RWPE1 (cell line): ENCODE measurements around the gene PAK1.

Source experiments
- CTCF ChIA-PET: fragments of 350-600 bp; sonication (Branson Sonifier 250); formaldehyde crosslinking; extraction: SDS; loops from one replicate; lab custom pipeline; 2021; lab: Yijun Ruan, JAX
- POLR2A ChIA-PET: fragments of 400-600 bp; formaldehyde crosslinking; extraction: SDS; loops from one replicate; lab custom pipeline; 2020; ENCODE audit warnings: antibody characterized with exemption; ENCODE audit not compliant: low non-redundant PET; lab: Yijun Ruan, JAX
- DNase-seq: peaks from one replicate; pipeline ENCODE4 v3.0.0; 2012; ENCODE audit warnings: low spot score
- H3K27ac ChIP-seq: fragments of 450-650 bp; 2 replicates; pipeline ENCODE4 v1.5.1; 2017
- TF ChIP-seq, protein P1 (sequence below): fragments of 450-650 bp; conservative IDR thresholded peaks from 2 replicates; pipeline ENCODE4 v1.5.1; 2017; ENCODE audit warnings: low read depth, mild to moderate bottlenecking

Gene PAK1

GRCh38 chr11:77470971-77471370 lies 2.9 kb downstream of the PAK1 start:
- TF ChIP-seq, protein P1, sequence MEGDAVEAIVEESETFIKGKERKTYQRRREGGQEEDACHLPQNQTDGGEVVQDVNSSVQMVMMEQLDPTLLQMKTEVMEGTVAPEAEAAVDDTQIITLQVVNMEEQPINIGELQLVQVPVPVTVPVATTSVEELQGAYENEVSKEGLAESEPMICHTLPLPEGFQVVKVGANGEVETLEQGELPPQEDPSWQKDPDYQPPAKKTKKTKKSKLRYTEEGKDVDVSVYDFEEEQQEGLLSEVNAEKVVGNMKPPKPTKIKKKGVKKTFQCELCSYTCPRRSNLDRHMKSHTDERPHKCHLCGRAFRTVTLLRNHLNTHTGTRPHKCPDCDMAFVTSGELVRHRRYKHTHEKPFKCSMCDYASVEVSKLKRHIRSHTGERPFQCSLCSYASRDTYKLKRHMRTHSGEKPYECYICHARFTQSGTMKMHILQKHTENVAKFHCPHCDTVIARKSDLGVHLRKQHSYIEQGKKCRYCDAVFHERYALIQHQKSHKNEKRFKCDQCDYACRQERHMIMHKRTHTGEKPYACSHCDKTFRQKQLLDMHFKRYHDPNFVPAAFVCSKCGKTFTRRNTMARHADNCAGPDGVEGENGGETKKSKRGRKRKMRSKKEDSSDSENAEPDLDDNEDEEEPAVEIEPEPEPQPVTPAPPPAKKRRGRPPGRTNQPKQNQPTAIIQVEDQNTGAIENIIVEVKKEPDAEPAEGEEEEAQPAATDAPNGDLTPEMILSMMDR: no peak
- no peak overlapping the region for H3K27ac ChIP-seq
- POLR2A ChIA-PET: interaction anchor here (0.5 kb wide), 1 partner anchor 10 kb away, joined by 5 read pairs; no protein-coding TSS in a partner anchor
- CTCF ChIA-PET: interaction anchor here (0.6 kb wide), 1 partner anchor 382 kb away, joined by 3 read pairs; no protein-coding TSS in a partner anchor
- no peak for DNase-seq

DNA sequence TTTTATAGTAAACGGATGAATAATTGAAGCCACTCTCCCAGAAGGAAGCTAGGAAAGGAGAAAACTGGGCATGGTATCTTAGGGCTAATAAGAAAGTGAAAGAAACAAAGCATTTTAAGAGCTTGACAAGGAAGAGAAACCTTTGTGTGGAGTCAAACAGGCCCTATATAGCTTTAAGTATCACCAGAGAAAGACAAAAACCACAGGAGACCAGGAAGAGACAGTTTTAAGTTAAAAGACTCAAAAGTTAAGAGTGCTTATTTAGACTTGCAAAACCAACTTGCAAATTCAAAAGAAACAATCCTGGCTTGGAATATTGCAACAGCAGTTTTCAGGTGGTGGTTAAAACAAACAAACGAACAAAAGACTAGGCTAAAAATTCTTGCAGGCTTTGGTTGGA lies 3.4 kb downstream of the PAK1 start:
- DNase-seq: no peak
- no peak overlapping the region for H3K27ac ChIP-seq
- ChIA-PET POLR2A (interaction anchor here (0.5 kb wide), 1 partner anchor 10 kb away, joined by 5 read pairs; no protein-coding TSS in a partner anchor), CTCF (no interaction called here)
- TF ChIP-seq, protein P1: no peak

DNA sequence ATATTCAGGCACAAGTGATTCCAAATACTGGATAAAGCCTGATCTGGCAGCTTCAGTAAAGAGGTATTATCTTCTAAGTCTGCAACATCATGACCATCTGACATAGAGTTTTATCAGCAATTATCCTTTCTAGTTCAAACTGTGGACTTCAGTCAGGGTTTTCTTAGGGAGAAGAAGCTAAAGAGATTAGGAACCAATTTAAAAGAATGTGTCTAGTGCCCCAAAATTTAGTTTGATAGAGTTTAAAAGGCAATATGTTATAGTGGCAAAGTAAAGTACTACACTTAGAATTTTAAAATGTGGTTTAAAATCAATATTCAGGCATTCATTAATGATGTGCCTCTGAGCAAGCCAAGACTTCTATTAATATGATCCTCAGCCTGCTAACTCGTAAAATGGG lies 5.4 kb downstream of the PAK1 start:
- TF ChIP-seq, protein P1: no peak
- CTCF ChIA-PET: interaction anchor here (0.5 to 0.6 kb wide), 2 partner anchors 89 to 375 kb away, joined by 3 to 4 read pairs; no protein-coding TSS in a partner anchor
- no peak for DNase-seq
- no peak overlapping the region for H3K27ac ChIP-seq
- POLR2A ChIA-PET: no interaction called here

DNA sequence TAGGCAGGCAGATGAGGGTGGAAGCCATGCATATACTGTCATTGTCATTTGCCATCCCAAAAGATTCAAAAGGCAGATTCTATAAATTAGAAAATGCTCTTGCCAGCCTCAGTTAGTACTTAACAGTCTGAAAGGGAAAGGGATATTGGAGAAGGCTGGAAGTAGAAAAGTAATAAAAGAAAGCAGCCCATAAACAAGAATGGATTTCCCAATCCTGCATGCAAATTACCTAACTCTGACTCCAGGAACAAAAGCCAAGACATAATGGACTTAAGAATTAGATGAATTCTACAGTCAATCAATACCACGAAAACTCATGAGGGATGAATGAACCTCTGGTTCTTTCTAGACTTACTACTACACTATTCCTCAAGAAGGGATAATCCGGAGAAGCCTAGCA lies 5.9 kb downstream of the PAK1 start:
- ChIA-PET CTCF (interaction anchor here (0.5 to 0.6 kb wide), 2 partner anchors 90 to 374 kb away, joined by 3 to 4 read pairs; no protein-coding TSS in a partner anchor), POLR2A (no interaction called here)
- no peak overlapping the region for H3K27ac ChIP-seq
- DNase-seq: no peak
- TF ChIP-seq, protein P1: no peak

DNA sequence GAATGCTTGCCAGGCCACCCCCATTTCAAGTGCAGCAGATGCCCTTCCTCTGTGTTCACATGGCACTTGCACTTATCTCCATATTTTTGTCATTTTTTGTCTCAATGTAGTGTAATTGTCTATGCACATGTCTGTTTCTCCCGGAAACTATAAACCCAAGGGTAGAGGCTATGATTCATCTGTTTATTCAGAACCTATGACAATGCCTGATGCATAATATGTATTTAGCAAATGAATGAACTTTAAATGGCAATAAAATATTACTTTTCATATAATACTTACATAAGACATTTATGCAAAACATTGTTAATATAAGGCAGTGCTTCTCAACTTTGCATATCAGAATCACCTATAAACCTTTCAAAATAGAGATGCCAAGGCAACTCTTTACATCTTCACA lies 6.7 kb downstream of the PAK1 start:
- ChIA-PET POLR2A (no interaction called here), CTCF (no interaction called here)
- TF ChIP-seq, protein P1: no peak

DNA sequence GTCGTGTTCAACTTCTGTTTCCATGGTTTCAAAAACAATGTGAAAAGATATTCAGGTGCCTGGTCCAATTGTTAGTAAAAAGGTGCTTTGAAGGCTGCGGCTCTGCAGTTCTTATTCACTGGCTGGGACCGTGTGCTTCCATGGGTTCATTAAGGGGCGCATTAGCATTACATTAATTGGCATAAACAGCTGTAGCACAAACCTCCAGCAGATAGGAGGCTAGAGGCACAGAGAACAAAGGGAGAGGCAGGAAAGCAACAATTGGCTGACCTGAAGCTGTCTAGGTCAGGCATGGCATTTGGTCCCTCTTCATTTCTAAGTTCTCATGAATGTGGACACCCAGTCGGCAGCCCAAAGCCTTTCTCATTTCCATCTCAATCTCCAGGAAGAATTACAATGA lies 16.6 kb downstream of the PAK1 start:
- DNase-seq: no peak
- TF ChIP-seq, protein P1: no peak
- ChIA-PET POLR2A (no interaction called here), CTCF (interaction anchor here (0.7 kb wide), 1 partner anchor 872 kb away, joined by 3 read pairs; no protein-coding TSS in a partner anchor)
- H3K27ac ChIP-seq: no peak overlapping the region

More for the DNA sequence above, 6.7 kb downstream of the PAK1 start:
- H3K27ac ChIP-seq: no peak overlapping the region
- no peak for DNase-seq
